Suprapubic skin (tissue), 4 donors: ENCODE results near the gene LDB2. TPM values are rescaled to one million over a fixed set of nuclear protein-coding genes. Genes with fewer than 3 reads are reported as not detected.

Experiments
- DNase-seq, 2 donors: peaks; one replicate each; pipeline ENCODE4 v3.0.0-alpha.2; 2019; ENCODE audit warnings: low spot score in 2 of 2
- H3K27ac ChIP-seq: fragments of 200-600 bp; sonication (generic); one replicate; pipeline ENCODE4 v1.5.1; 2019
- H3K27me3 ChIP-seq: fragments of 200-600 bp; sonication (generic); one replicate; pipeline ENCODE4 v1.5.1; 2019
- H3K36me3 ChIP-seq: fragments of 200-600 bp; sonication (generic); one replicate; pipeline ENCODE4 v1.5.1; 2019
- H3K4me1 ChIP-seq: fragments of 200-600 bp; sonication (generic); one replicate; pipeline ENCODE4 v1.5.1; 2019
- H3K4me3 ChIP-seq: fragments of 200-600 bp; sonication (generic); one replicate; pipeline ENCODE4 v1.5.1; 2019; ENCODE audit warnings: mild to moderate bottlenecking
- H3K9me3 ChIP-seq: fragments of 200-600 bp; sonication (generic); one replicate; pipeline ENCODE4 v1.5.1; 2019
- CTCF ChIP-seq, 2 donors: fragments of 200-600 bp in 1 of 2; fragments of 450-650 bp in 1 of 2; sonication (generic) in 1 of 2; IDR thresholded peaks; one replicate each; pipeline ENCODE4 v1.5.1; 2016 to 2019; ENCODE audit warnings: antibody characterized with exemption in 2 of 2, mild to moderate bottlenecking in 1 of 2, moderate library complexity in 1 of 2
- EP300 ChIP-seq: sonication (generic); formaldehyde crosslinking; IDR thresholded peaks from one replicate; pipeline ENCODE4 v1.6.1; 2017; ENCODE audit warnings: antibody characterized with exemption
- POLR2A ChIP-seq, 2 donors: fragments of 450-650 bp; IDR thresholded peaks; one replicate each; pipeline ENCODE4 v1.6.1; 2017; ENCODE audit warnings: antibody characterized with exemption in 2 of 2, mild to moderate bottlenecking in 2 of 2, moderate library complexity in 2 of 2
- POLR2AphosphoS5 ChIP-seq, 3 donors: sonication (generic); formaldehyde crosslinking; IDR thresholded peaks; one replicate each; pipeline ENCODE4 v1.6.1; 2017; ENCODE audit warnings: antibody characterized with exemption in 3 of 3
- WGBS: methylation state at CpG from one replicate; pipeline ENCODE4 v1.1.5; 2018; 5-methylcytosine and 5-hydroxymethylcytosine counted together
- total RNA-seq, 4 donors: library from RNA; depleted of rRNA; stranded (reverse); fragments of >200 nt; gene quantifications; one replicate each; pipeline ENCODE4 v1.1.0, GENCODE V29; 2016

Gene LDB2
- total RNA-seq, 4 donors from 2014 or later, result 4.7 to 17.7 (median 9.9) TPM

GRCh38 chr4:16836324-16836723 lies 62.1 kb downstream of the LDB2 start:
- Histone ChIP-seq H3K27me3 (no peaks in the 10 kb centered on the region), H3K4me3 (no peak overlapping the region), H3K27ac (no peak overlapping the region), H3K9me3 (no peaks in the 10 kb centered on the region), H3K36me3 (no peaks in the 10 kb centered on the region), H3K4me1 (no peaks in the 10 kb centered on the region)
- TF ChIP-seq CTCF (IDR thresholded peaks at IDR 0.05) (no peak), POLR2A (IDR thresholded peaks at IDR 0.05) (no peak), POLR2AphosphoS5 (IDR thresholded peaks at IDR 0.05) (no peak), EP300 (no peak)
- DNase-seq, result no peak
- 88% methylated on average over 2 of the region's 2 CpGs for WGBS

- no peaks in the 10 kb centered on the region for H3K36me3 ChIP-seq
- TF ChIP-seq EP300 (no peak), POLR2A (IDR thresholded peaks at IDR 0.05) (no peak), POLR2AphosphoS5 (IDR thresholded peaks at IDR 0.05) (no peak)
- WGBS, result 81% methylated on average over 2 of the region's 2 CpGs
- no peaks in the 10 kb centered on the region for H3K27me3 ChIP-seq
- H3K4me3 ChIP-seq, result no peak overlapping the region
- H3K4me1 ChIP-seq, result no peaks in the 10 kb centered on the region
- no peak overlapping the region for H3K27ac ChIP-seq
- no peaks in the 10 kb centered on the region for H3K9me3 ChIP-seq
- no peak for DNase-seq
Observed at GRCh38 chr4:16835597-16836247, 62.7 kb downstream of the LDB2 start.

- Histone ChIP-seq H3K27ac (no peak overlapping the region), H3K27me3 (no peaks in the 10 kb centered on the region), H3K4me3 (no peak overlapping the region), H3K36me3 (no peaks in the 10 kb centered on the region), H3K9me3 (no peaks in the 10 kb centered on the region), H3K4me1 (no peaks in the 10 kb centered on the region)
- TF ChIP-seq POLR2A (IDR thresholded peaks at IDR 0.05), result no peak
- TF ChIP-seq POLR2AphosphoS5 (IDR thresholded peaks at IDR 0.05), result no peak
- no peak for TF ChIP-seq CTCF (IDR thresholded peaks at IDR 0.05)
- no peak for TF ChIP-seq EP300
- WGBS, result 97% methylated on average over 2 of the region's 2 CpGs
- no peak for DNase-seq
Observed at GRCh38 chr4:16834814-16835213, 63.6 kb downstream of the LDB2 start.

GRCh38 chr4:16833722-16834121 lies 64.7 kb downstream of the LDB2 start:
- no peak for DNase-seq
- 91% methylated on average over 4 of the region's 4 CpGs for WGBS
- Histone ChIP-seq H3K36me3 (no peaks in the 10 kb centered on the region), H3K9me3 (no peaks in the 10 kb centered on the region), H3K4me1 (no peaks in the 10 kb centered on the region), H3K27ac (no peak overlapping the region), H3K27me3 (no peaks in the 10 kb centered on the region), H3K4me3 (no peak overlapping the region)
- TF ChIP-seq POLR2A (IDR thresholded peaks at IDR 0.05), result no peak
- no peak for TF ChIP-seq EP300
- TF ChIP-seq CTCF (IDR thresholded peaks at IDR 0.05), result no peak
- no peak for TF ChIP-seq POLR2AphosphoS5 (IDR thresholded peaks at IDR 0.05)

- WGBS, result 90% methylated on average over 3 of the region's 3 CpGs
- no peak overlapping the region for H3K27ac ChIP-seq
- H3K36me3 ChIP-seq, result no peaks in the 10 kb centered on the region
- no peak for DNase-seq
- H3K4me3 ChIP-seq, result no peak overlapping the region
- no peak for TF ChIP-seq POLR2AphosphoS5 (IDR thresholded peaks at IDR 0.05)
- TF ChIP-seq CTCF (IDR thresholded peaks at IDR 0.05), result no peak
- no peak for TF ChIP-seq EP300
- no peak for TF ChIP-seq POLR2A (IDR thresholded peaks at IDR 0.05)
- H3K4me1 ChIP-seq, result no peaks in the 10 kb centered on the region
- H3K9me3 ChIP-seq, result no peaks in the 10 kb centered on the region
- no peaks in the 10 kb centered on the region for H3K27me3 ChIP-seq
Observed at GRCh38 chr4:16830081-16830480, 68.4 kb downstream of the LDB2 start.
